Stimulated activated CD8-positive, alpha-beta memory T cell treated with anti-CD3 and anti-CD28 coated beads, Interleukin-4, amount 100 ng/mL, for 24 hours (primary cell): Measurements from ENCODE around the gene DAAM1.

Experiments used
- DNase-seq: peaks from one replicate; pipeline ENCODE4 v3.0.0-alpha.2; 2020; ENCODE audit warnings: low read depth

The DAAM1 gene

GRCh38 chr14:59341858-59342477, 153.5 kb downstream of the DAAM1 start:
- DNase-seq, result no peak

DNA sequence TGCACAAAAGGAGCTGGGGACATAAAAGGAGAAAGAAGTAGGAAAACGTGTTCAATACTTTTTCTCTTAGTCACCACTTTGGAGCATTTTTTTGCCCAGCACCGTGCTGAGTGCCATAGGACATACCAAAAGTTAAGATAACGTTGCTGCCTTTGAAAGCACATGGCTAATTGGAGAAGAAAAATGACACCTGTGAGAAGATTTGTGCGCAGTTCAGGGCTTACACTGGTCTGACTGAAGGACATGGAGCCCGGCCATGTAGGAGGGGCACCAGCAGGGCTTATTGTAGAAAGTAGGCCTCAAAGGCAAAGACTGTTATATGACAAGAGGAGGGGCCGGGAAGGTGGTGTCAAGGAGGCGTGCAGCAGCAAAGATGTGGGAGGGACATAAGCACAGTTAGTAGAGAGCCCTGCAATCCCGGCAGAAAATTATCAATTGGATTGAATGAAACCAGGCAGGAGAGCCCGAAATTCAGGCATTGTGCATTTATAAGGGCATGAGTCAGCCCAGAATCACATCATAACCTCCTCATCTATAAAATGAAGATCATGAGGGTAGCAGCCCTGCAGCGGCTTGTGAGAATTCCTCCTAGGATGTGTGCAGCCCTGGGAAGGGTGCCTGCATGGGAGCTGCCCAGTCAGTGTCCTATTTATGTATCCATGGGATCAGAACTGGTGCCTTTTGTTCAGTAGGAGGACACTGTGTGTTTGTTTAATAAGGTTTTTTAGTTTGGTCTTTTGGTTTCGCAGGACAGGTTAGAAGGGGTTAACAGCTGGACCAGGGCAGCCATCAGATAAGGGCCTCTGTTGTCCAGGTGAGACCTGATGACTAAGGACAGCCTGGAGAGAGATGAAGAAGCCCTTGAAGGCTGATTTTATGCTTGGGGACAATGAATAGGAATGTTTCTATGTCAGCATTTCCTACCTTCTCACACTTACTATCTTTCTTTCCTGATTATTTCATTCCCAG, 154.3 kb downstream of the DAAM1 start:
- no peak for DNase-seq

DNA sequence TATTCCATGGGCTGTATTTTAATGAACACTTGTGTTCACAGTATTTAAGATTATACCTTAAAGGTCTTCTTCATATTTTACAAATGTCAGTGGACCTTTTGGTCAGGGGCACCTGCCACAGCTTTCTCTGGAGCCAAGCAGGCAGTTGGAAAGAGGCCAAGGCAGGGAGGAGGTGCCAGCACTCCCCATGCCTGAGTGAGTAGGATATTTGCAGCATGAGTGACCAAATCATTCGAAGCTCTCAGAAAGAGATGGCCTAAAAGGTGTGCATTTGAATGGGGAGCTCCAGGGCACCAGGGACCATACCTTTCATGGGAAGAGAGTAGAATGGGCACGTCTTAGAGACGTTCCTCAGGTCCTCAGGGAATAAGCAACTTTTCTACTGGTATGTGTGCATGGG, 155.1 kb downstream of the DAAM1 start:
- no peak for DNase-seq

DNA sequence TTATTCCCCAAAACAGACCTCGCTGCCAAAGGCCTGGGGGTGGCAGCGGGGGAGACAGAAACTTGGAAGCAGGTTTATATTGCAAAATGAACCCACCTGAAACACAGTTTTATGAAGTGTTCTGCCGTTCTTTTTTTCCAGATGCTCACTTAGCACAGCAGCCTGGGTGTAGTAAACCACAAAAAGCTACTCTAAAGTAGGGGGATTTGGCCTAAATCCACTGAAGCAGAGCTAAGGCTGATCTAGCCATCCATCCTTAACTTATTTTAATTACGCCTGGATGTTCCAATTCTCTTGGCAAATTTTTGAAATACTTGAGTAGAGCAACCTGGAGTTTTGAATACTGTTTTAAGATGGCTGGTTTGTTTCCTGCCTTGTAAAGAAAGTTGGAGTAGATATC, 155.5 kb downstream of the DAAM1 start:
- DNase-seq, result no peak

DNA sequence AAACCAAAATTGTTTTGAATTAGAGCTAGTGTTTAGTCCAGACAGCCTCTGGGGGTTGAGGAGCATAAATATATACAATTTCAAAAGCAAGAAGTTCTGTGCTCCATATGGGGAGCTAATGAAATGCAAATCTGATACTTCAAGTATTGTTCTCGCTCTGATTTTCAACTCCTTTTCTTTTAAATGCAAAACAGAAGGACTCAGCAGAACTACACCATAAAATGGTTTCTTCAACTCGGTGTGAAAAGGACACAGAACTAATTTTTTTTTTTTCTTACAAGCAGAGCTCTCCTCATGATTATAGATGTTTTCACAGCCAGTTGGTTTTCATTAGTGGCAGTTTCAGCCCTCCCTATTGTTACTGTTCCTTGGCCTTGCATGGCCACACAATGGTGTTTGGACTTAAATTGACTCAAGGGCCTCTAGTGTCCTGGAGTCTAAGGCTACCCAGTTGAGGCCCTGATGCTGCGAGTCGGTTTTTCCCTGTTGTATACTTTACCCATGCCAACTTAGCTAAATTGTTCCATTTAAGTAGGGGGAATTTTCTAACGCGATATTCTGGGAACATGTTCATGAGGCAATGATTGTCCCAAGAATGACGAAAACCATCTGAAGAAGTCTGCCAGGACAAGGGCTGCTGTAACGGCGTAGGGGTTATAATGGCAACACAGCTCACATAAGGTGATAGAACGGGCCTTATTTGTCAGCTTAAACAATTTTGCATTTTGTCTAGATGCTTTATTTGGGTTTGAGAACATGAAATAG, 156.4 kb downstream of the DAAM1 start:
- DNase-seq, result no peak

DNA sequence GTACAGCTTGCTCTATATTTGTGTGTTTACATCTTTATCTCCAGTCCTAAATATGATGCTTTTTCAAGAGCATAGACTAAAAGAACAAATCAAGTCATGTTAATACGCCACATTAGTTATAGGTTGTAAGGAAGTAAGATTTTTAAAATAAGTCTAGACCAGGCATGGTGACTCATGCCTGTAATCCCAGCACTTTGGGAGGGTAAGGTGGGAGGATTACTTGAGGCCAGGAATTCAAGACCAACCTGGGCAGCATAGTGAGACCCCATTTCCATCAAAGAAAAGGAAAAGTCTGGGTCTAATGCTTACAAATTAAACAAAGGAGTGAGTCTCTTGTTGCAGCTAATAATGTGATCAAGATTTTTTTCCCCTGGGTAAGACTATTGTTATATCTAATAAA, 157.9 kb downstream of the DAAM1 start:
- no peak for DNase-seq

GRCh38 chr14:59346796-59347510, 158.5 kb downstream of the DAAM1 start:
- no peak for DNase-seq

- DNase-seq, result no peak
These were observed 159.0 kb downstream of the DAAM1 start for GRCh38 chr14:59347511-59347900.

DNA sequence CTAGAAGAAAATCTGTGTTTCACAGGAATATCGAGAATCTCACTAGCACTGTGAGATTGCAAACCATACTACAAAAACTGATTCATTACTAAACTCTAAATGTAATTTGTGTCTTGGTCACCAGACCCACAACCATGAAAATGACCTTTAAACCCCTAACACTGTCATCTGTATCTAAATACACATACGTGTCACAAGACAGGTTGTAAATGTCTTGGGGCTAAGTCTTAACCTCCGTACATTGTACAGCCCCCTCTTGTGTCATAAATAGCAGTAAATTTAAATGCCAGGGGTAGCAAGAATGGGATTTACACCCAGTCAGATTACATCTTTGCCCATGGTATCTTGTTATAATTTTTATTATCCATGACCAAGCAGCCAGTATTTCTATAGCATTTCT, 159.4 kb downstream of the DAAM1 start:
- DNase-seq, result no peak

- no peak for DNase-seq
These were observed 160.8 kb downstream of the DAAM1 start for GRCh38 chr14:59349258-59349701.

DNA sequence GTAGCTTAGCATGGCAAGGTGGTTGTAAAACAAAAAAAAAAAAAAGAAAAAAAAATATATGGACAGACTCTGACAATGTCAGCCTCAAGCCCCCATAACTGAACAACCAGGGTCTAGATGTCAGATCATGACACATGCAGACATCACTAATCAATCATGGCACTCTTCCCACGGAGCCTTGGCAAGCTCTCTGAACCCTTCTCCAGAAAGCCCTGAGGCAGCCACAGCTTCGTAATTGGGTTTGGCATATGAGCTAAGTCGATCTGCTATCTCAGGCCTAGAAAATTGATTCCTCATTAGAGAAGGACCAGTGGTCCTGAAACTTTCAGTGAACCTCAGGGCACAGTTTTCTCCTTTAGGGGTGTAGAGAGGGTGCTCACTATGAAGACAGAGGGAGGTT, 164.5 kb downstream of the DAAM1 start:
- no peak for DNase-seq

DNA sequence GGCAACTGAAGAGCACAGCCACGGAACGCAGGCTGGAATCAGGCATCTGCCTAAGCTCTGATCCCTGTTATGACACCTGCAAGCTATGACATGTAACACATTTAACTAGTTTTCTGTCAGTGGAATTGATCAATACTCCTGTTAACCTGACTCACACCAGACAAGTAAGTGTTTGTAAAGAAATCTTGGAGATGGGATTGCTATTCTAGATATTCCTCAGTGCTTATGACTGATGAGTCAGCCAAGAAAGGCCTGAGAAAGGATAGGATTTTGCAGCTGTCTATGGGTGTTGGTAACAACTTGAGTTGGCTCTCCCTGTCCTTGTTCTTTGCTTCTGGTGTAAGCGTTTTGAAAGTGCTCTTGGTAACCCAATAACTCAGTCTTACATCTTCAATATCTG, 166.2 kb downstream of the DAAM1 start:
- DNase-seq, result no peak

DNA sequence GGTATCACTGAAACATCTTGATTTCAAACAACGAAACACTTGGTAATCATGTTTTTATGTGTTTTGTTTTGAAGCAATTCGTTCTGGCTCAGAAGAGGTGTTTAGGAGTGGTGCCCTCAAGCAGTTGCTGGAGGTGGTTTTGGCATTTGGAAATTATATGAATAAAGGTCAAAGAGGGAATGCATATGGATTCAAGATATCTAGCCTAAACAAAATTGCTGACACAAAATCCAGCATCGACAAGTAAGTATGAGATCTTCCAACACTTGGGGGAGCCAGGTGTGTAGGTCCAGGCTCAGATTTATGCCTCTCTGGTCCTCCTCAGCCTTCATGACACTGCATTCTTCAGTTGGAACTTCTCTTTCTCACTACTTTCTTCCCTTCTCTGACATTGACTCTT, 166.6 kb downstream of the DAAM1 start:
- no peak for DNase-seq

DNA sequence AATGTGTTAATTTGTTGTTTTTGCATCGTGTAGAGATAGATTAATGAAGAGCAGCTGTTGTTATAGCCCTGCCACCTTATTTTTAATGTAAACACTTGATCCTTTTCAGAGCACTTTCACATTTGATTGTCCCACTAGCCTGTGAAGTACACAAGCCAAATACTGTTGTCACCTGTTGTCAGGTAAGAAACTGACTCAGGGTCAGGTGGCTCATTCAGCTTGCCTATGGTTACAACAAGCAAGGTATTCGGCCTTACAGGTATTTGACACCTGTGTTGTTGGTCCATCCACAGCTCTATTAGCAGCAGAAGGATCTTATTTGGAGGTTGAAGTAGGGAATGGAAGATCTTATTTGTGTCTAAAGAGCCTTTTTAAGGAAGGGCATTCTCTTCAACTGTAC, 167.8 kb downstream of the DAAM1 start:
- DNase-seq, result no peak

DNA sequence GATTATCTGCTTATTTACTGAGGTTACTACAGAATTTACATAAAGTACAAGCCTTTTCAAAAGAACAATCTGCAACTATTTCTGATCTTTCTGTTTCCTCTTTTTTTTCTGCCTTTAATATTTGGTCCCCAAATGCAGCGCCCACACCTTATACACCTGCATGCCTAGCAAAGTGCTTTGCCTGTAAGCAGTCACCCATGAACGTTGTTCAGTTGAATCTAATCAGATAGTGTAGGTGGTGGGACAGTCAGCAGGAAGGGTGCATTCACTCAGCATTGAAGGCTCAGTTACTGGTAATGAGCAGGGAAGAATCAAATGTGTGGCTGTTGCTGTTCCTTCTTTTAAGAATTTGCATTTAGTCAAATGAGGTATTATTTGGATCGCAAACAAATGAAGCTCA, 168.3 kb downstream of the DAAM1 start:
- no peak for DNase-seq

- DNase-seq, result no peak
These were observed 169.6 kb downstream of the DAAM1 start for GRCh38 chr14:59358102-59358501.

GRCh38 chr14:59358784-59359183, 170.3 kb downstream of the DAAM1 start:
- no peak for DNase-seq

DNA sequence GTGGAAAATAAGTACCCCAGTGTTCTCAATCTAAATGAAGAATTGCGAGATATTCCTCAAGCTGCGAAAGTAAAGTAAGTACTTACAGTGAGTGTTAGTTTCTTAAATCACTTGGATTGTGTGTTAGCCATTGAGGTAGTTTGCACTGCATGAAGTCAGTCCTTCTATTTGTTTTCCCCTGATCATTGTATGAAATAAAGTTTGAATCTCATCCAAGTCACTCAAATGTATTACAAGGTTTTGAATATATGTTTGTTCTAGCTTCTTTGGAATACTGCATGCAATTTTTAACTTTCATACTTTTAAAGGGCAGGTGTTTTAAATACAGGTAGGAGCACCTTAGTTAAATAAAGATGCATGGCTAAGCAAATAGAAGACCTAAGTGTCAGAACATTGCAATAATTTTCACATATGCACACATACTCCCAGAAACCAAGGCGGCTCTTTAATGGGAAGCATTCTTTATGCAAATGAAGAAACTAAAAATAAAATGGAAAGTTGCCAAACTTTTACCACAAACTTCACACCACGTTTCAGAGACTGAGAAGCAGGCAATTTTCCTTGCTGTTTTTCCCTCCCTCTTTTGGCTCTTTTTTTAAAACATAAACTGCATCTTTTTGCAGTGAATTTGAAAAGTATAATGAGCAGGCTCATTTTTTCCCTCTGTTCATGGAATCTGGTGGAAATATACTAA, 171.1 kb downstream of the DAAM1 start:
- DNase-seq, result no peak

DNA sequence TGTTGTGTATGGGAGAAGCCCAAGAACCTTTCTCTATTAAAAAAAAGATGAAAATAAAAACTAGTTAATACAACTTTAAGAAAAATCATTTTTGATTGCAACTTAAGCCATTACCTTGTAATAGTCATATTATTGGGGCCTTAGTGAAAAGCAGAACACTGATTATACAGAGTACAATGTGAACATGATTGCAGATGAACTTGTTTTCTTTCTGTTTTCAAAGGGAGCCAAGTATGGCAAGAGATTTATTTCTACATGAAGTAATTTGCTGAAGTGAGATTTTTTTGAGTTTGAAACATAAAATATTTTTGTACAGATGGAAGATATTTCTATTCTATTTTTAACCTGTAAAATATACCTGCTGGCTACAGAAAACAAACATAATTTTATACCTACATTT, 171.8 kb downstream of the DAAM1 start:
- no peak for DNase-seq

DNA sequence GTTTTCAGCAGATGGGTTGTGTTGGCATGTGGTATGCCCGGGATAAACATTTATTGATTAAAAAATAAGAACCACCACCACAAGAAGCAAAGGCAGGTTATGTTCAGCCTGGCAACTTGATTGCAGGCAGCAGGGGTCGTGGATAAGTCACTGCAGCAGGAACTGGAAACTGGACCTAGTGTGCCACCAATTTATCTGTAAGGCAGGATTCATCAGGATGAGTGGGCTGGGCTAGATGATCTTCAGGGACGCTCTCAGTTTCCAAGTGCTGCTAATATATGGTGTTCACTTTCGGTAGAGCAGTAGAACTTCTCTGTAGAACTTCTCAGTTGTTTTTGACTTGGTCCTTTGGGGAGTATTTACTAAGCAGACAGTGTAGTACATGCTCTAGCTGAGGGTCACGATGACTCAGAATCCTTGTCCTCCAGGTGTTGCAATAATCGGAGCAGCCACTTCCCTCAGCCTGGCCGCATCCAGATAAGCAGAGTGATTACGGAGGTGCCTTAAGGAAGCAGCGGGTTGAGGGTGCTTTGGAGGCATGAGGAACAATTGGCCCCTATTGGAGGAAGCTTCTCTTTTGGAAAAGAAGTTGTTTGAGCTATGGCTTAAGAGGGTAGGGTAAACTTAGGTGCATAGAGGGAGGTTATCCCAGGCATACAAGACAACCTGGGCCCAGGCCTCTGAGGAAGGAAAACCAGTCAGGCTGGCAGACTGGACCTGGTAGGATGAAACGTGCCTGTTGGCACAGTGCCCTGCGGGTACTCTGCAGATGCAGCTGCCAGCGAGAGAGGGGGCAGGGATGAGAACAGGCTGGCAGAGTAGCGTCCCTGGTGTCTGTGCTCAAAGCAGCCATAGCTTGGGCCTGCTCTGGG, 172.7 kb downstream of the DAAM1 start:
- no peak for DNase-seq

DNA sequence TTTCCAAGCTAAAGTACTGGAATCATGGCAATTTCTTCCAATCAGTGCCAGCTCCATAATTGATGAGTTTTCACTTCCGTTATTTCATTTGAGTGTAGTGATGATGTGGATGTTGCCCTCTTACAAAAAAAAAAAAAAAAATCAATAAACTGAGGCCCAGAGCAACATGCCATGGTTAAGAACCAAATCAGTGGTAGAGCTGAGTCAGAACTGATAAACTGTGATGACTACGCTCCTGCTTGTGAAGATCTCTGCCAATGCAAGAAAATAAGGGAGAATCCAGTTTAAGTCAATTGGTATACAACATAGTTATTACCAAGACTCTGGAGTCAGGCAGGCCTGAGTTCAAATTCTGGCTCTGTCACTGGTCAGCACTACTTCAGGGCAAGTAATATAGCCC, 174.0 kb downstream of the DAAM1 start:
- DNase-seq, result no peak
